Stimulated activated naive B cell treated with anti-CD40 and anti-IgM and Interleukin-4, amounts not matched to agents 10 μg/mL and 1 μg/mL and 100 μg/mL, for 72 hours (primary cell): ENCODE data around the gene SCYGR4.
"Not testable (repeated sequence)": the region's sequence is repeated elsewhere in the genome, so short reads cannot be mapped to it uniquely, and the experiment has no call there.

Source experiments
- ATAC-seq, 2 donors: fragments of 150-1000 bp; cut with Tn5 transposase; replicated peaks; 2 replicates each; pipeline ENCODE4 v1.10.0; 2021; ENCODE audit warnings: moderate library complexity in 1 of 2
- DNase-seq: peaks from one replicate; pipeline ENCODE4 v3.0.0; 2021
- H3K27ac Mint-ChIP-seq: one replicate; pipeline ENCODE4 v1.8.0; 2022; ENCODE audit warnings: mild to moderate bottlenecking, mixed read lengths
- H3K27me3 Mint-ChIP-seq, 2 donors: one replicate each; pipeline ENCODE4 v1.8.0; 2022; ENCODE audit warnings: mixed read lengths in 2 of 2
- H3K36me3 Mint-ChIP-seq, 2 donors: one replicate each; pipeline ENCODE4 v1.8.0; 2022; ENCODE audit warnings: mixed read lengths in 2 of 2, mild to moderate bottlenecking in 1 of 2
- H3K4me1 Mint-ChIP-seq, 2 donors: one replicate each; pipeline ENCODE4 v1.8.0; 2022; ENCODE audit warnings: mixed read lengths in 2 of 2, mild to moderate bottlenecking in 1 of 2
- H3K4me3 Mint-ChIP-seq, 2 donors: one replicate each; pipeline ENCODE4 v1.8.0; 2022; ENCODE audit warnings: mild to moderate bottlenecking in 2 of 2, mixed read lengths in 2 of 2, moderate library complexity in 1 of 2
- H3K9me3 Mint-ChIP-seq, 2 donors: one replicate each; pipeline ENCODE4 v1.8.0; 2022; ENCODE audit warnings: mixed read lengths in 2 of 2, mild to moderate bottlenecking in 1 of 2

Gene SCYGR4

GRCh38 chr2:227665189-227665940, 48.1 kb downstream of the SCYGR4 start:
- DNase-seq (no peak), ATAC-seq (no peak)
- H3K27me3 Mint-ChIP-seq: peaks cover 3 to 9% of the 10 kb centered on the region in 2 donors
- no peaks in the 10 kb centered on the region for H3K36me3 Mint-ChIP-seq
- H3K4me3 Mint-ChIP-seq: no peak overlapping the region
- H3K4me1 Mint-ChIP-seq: no peaks in the 10 kb centered on the region
- H3K27ac Mint-ChIP-seq: no peak overlapping the region
- no peaks in the 10 kb centered on the region for H3K9me3 Mint-ChIP-seq

- not testable (repeated sequence) for H3K36me3 Mint-ChIP-seq, H3K27ac Mint-ChIP-seq, H3K4me3 Mint-ChIP-seq
Observed at GRCh38 chr2:227666631-227667170, 49.4 kb downstream of the SCYGR4 start, which contains the start of gene SCYGR5. Gene SCYGR5, plus strand, starts transcription at chr2:227666804. Its CDS starts 0 bp downstream, at chr2:227666804.

More at GRCh38 chr2:227666631-227667170, 49.4 kb downstream of the SCYGR4 start, which contains the start of gene SCYGR5:
- not testable (repeated sequence) for H3K27me3 Mint-ChIP-seq, H3K9me3 Mint-ChIP-seq, DNase-seq, H3K4me1 Mint-ChIP-seq, ATAC-seq
